ENCODE results near the gene SORBS2.

- TF ChIP-seq POLR2A (IDR thresholded peaks at IDR 0.05; ENCODE audit: low read length) (no peak), GATA1 (IDR thresholded peaks at IDR 0.05; ENCODE audit: low read depth, low read length) (no peak)
Measured at GRCh38 chr4:185552254-185552653, 259.7 kb downstream of the SORBS2 start.

Data from erythroblast (primary cell).